Mammary epithelial cell (primary cell): ENCODE results near the gene DAGLB.

Experiments
- CTCF ChIP-seq, 2 donors: IDR thresholded peaks in 1 of 2; conservative IDR thresholded peaks in 1 of 2; 2 replicates each; pipeline ENCODE4 v1.5.1; 2011 to 2012; ENCODE audit warnings: inconsistent platforms in 2 of 2, low read length in 2 of 2, mild to moderate bottlenecking in 2 of 2, control low read depth in 1 of 2, low read depth in 1 of 2; ENCODE audit not compliant: insufficient read depth in 1 of 2; ENCODE audit errors: extremely low read depth in 1 of 2
- EZH2 ChIP-seq: IDR thresholded peaks from 2 replicates; pipeline ENCODE4 v1.6.1; 2012; ENCODE audit warnings: low read length, inconsistent platforms, borderline replicate concordance

- TF ChIP-seq CTCF (conservative IDR thresholded peaks at IDR 0.05 in 1 of 2, IDR thresholded peaks at IDR 0.05 in 1 of 2; ENCODE audit: extremely low read depth in 1 of 2, insufficient read depth in 1 of 2, low read depth in 1 of 2, low read length in 2 of 2) (no peak), EZH2 (no peak)
Observed at GRCh38 chr7:6497637-6497905, 49.8 kb upstream of the DAGLB start.
